AG04449 (cell line): Measurements from ENCODE around the gene RNF130.

Experiments used
- CTCF ChIA-PET: fragments of 350-600 bp; formaldehyde crosslinking; extraction: SDS; loops from one replicate; lab custom pipeline; 2021; ENCODE audit warnings: antibody characterized with exemption; lab: Yijun Ruan, JAX
- POLR2A ChIA-PET: fragments of 400-600, 350-600 bp; formaldehyde crosslinking; extraction: SDS; loops from one replicate; lab custom pipeline; 2020; ENCODE audit warnings: antibody characterized with exemption, inconsistent platforms; lab: Yijun Ruan, JAX
- DNase-seq: peaks from one replicate; pipeline ENCODE4 v3.0.0-alpha.2; 2010; ENCODE audit warnings: low read depth, low spot score
- H3K4me3 ChIP-seq: 2 replicates; pipeline ENCODE4 v1.5.1; 2011; ENCODE audit warnings: low read depth, mild to moderate bottlenecking, control low read depth, low read length
- CTCF ChIP-seq: IDR thresholded peaks from one replicate; pipeline ENCODE4 v1.5.1; 2011; ENCODE audit warnings: mild to moderate bottlenecking, moderate library complexity, low read length, control low read depth, inconsistent platforms; ENCODE audit not compliant: insufficient read depth; ENCODE audit errors: missing control alignments

The RNF130 gene

GRCh38 chr5:180008433-180008832 is 63.1 kb downstream of the RNF130 start:
- no peak overlapping the region for H3K4me3 ChIP-seq
- no peak for TF ChIP-seq CTCF
- ChIA-PET CTCF (no interaction called here), POLR2A (no interaction called here)
- DNase-seq: no peak

- DNase-seq: no peak
- POLR2A ChIA-PET: no interaction called here
- CTCF ChIA-PET: interaction anchor here (0.8 kb wide), 1 partner anchor 31 kb away, joined by 3 read pairs; no protein-coding TSS in a partner anchor
- TF ChIP-seq CTCF: no peak
- H3K4me3 ChIP-seq: no peak overlapping the region
Measured at GRCh38 chr5:180007582-180007981, 64.0 kb downstream of the RNF130 start.

- CTCF ChIA-PET: no interaction called here
- no peak for TF ChIP-seq CTCF
- no peak for DNase-seq
- no peak overlapping the region for H3K4me3 ChIP-seq
- POLR2A ChIA-PET: no interaction called here
Measured at GRCh38 chr5:180006141-180006540, 65.4 kb downstream of the RNF130 start.

GRCh38 chr5:180003127-180003526 is 68.4 kb downstream of the RNF130 start:
- no peak overlapping the region for H3K4me3 ChIP-seq
- no peak for TF ChIP-seq CTCF
- ChIA-PET POLR2A (no interaction called here), CTCF (no interaction called here)
- no peak for DNase-seq

- POLR2A ChIA-PET: no interaction called here
- no peak overlapping the region for H3K4me3 ChIP-seq
- TF ChIP-seq CTCF: no peak
- DNase-seq: no peak
- CTCF ChIA-PET: no interaction called here
Measured at GRCh38 chr5:180001742-180002141, 69.8 kb downstream of the RNF130 start.

GRCh38 chr5:180001136-180001535 is 70.4 kb downstream of the RNF130 start:
- POLR2A ChIA-PET: no interaction called here
- CTCF ChIA-PET: no interaction called here
- no peak for TF ChIP-seq CTCF
- no peak overlapping the region for H3K4me3 ChIP-seq
- DNase-seq: no peak

GRCh38 chr5:179998485-179998884 is 73.1 kb downstream of the RNF130 start:
- POLR2A ChIA-PET: no interaction called here
- DNase-seq: no peak
- no peak overlapping the region for H3K4me3 ChIP-seq
- CTCF ChIA-PET: no interaction called here
- no peak for TF ChIP-seq CTCF
